H1 (cell line): ENCODE results near the gene AFF2. TPM values are rescaled to one million over a fixed set of nuclear protein-coding genes. Genes with fewer than 3 reads are reported as not detected.

Experiments used
- CTCF ChIA-PET: fragments of 300-600 bp; sonication (Branson Sonifier 250); formaldehyde crosslinking; loops from one replicate; lab custom pipeline; 2021; ENCODE audit not compliant: partially characterized antibody; lab: Charles Lee
- POLR2A ChIA-PET: fragments of 300-600 bp; sonication (Branson Sonifier 250); formaldehyde crosslinking; loops from one replicate; lab custom pipeline; 2021; ENCODE audit warnings: inconsistent platforms; ENCODE audit not compliant: partially characterized antibody; lab: Charles Lee
- DNase-seq, 2 experiments: peaks; one replicate each; pipeline versions ENCODE4 v3.0.0 to v3.0.0-alpha.2; 2010 to 2022; ENCODE audit warnings: low spot score in 2 of 2, low read depth in 1 of 2, mixed read lengths in 1 of 2
- FAIRE-seq: peaks from 2 replicates; lab custom pipeline; 2011; peaks lifted over from hg19 to GRCh38; lab: Jason Lieb, UNC
- H2AFZ ChIP-seq: 2 replicates; pipeline ENCODE4 v1.8.1; 2012; ENCODE audit warnings: low read length, inconsistent platforms
- H2AK5ac ChIP-seq: 2 replicates; pipeline ENCODE4 v1.6.1; 2013; ENCODE audit warnings: low read depth, low read length
- H2BK120ac ChIP-seq: replicated peaks from 2 replicates; pipeline ENCODE3; 2013; ENCODE audit warnings: low read depth, low read length, inconsistent platforms
- H2BK12ac ChIP-seq: 2 replicates; pipeline ENCODE4 v1.6.1; 2013; ENCODE audit warnings: low read depth, low read length
- H2BK15ac ChIP-seq: 2 replicates; pipeline ENCODE4 v1.6.1; 2013; ENCODE audit warnings: low read length
- H2BK20ac ChIP-seq: 2 replicates; pipeline ENCODE4 v1.6.1; 2013; ENCODE audit warnings: low read length
- H2BK5ac ChIP-seq: 2 replicates; pipeline ENCODE4 v1.6.1; 2013; ENCODE audit warnings: low read depth, low read length
- H3K14ac ChIP-seq: 2 replicates; pipeline ENCODE4 v1.6.1; 2013; ENCODE audit warnings: inconsistent platforms; ENCODE audit not compliant: insufficient read length
- H3K18ac ChIP-seq: 2 replicates; pipeline ENCODE4 v1.6.1; 2013; ENCODE audit warnings: low read length; ENCODE audit errors: extremely low read depth
- H3K23ac ChIP-seq: 2 replicates; pipeline ENCODE4 v1.6.1; 2013; ENCODE audit warnings: inconsistent platforms; ENCODE audit not compliant: insufficient read length
- H3K23me2 ChIP-seq: 2 replicates; pipeline ENCODE4 v1.6.1; 2013; ENCODE audit warnings: low read depth, low read length
- H3K27ac ChIP-seq: 2 replicates; pipeline ENCODE4 v1.6.1; 2011; ENCODE audit warnings: low read depth, low read length, inconsistent platforms
- H3K27me3 ChIP-seq, 4 experiments: replicated peaks in 1 of 4; 1 replicate in 1 of 4; 2 replicates in 3 of 4; pipeline versions ENCODE4 v1.6.1 to v1.8.1; 2011 to 2013; ENCODE audit warnings: low read length in 3 of 4, mild to moderate bottlenecking in 3 of 4, inconsistent platforms in 2 of 4, mixed read lengths in 2 of 4, moderate library complexity in 1 of 4; ENCODE audit not compliant: control insufficient read depth in 3 of 4, insufficient read depth in 3 of 4; ENCODE audit errors: extremely low read depth in 1 of 4
- H3K36me3 ChIP-seq, 4 experiments: 2 replicates each; pipeline versions ENCODE4 v1.6.1 to v1.8.1; 2011 to 2013; ENCODE audit warnings: mild to moderate bottlenecking in 4 of 4, low read length in 3 of 4, moderate library complexity in 2 of 4, control low read depth in 1 of 4, inconsistent platforms in 1 of 4; ENCODE audit not compliant: insufficient read depth in 4 of 4, control insufficient read depth in 2 of 4
- H3K4ac ChIP-seq: replicated peaks from 2 replicates; pipeline ENCODE3; 2013; ENCODE audit warnings: low read length, low read depth, mixed read lengths, inconsistent platforms; ENCODE audit not compliant: insufficient read length
- H3K4me1 ChIP-seq, 4 experiments: replicated peaks in 1 of 4; 1 replicate in 1 of 4; 2 replicates in 3 of 4; pipeline versions ENCODE4 v1.6.1 to v1.8.1; 2011 to 2013; ENCODE audit warnings: low read length in 3 of 4, inconsistent platforms in 2 of 4, mixed read lengths in 1 of 4; ENCODE audit not compliant: insufficient read depth in 4 of 4, control insufficient read depth in 3 of 4
- H3K4me2 ChIP-seq, 2 experiments: 2 replicates each; pipeline versions ENCODE4 v1.6.1 to v1.8.1; 2011 to 2013; ENCODE audit warnings: low read depth in 2 of 2, low read length in 2 of 2, control low read depth in 1 of 2, inconsistent platforms in 1 of 2, mild to moderate bottlenecking in 1 of 2; ENCODE audit not compliant: insufficient read depth in 1 of 2
- H3K4me3 ChIP-seq, 4 experiments: fragments of 200-600, 300-600 bp in 1 of 4; sonication (generic), shearing (Covaris generic), sonication (Bioruptor Twin) in 1 of 4; 2 replicates each; pipeline versions ENCODE4 v1.5.1 to v1.8.1; 2011 to 2016; ENCODE audit warnings: low read length in 4 of 4, low read depth in 3 of 4, control low read depth in 2 of 4, inconsistent platforms in 2 of 4, mild to moderate bottlenecking in 2 of 4, mixed read lengths in 1 of 4, moderate library complexity in 1 of 4; ENCODE audit not compliant: insufficient read depth in 2 of 4; ENCODE audit errors: extremely low read depth in 1 of 4
- H3K56ac ChIP-seq: replicated peaks from 2 replicates; pipeline ENCODE3; 2013; ENCODE audit warnings: low read depth, mild to moderate bottlenecking, mixed read lengths, low read length, inconsistent platforms; ENCODE audit not compliant: insufficient read length
- H3K79me1 ChIP-seq: 2 replicates; pipeline ENCODE4 v1.6.1; 2013; ENCODE audit warnings: low read depth, low read length, control low read depth
- H3K79me2 ChIP-seq, 2 experiments: 2 replicates each; pipeline versions ENCODE4 v1.6.1 to v1.8.1; 2012 to 2013; ENCODE audit warnings: low read length in 2 of 2, mild to moderate bottlenecking in 2 of 2, inconsistent platforms in 1 of 2; ENCODE audit not compliant: insufficient read depth in 2 of 2, control insufficient read depth in 1 of 2
- H3K9ac ChIP-seq, 4 experiments: replicated peaks in 1 of 4; 1 replicate in 1 of 4; 2 replicates in 3 of 4; pipeline versions ENCODE4 v1.6.1 to v1.8.1; 2011 to 2013; ENCODE audit warnings: low read depth in 3 of 4, low read length in 3 of 4, control low read depth in 2 of 4, mild to moderate bottlenecking in 2 of 4, moderate library complexity in 2 of 4, inconsistent platforms in 1 of 4; ENCODE audit errors: extremely low read depth in 1 of 4
- H3K9me3 ChIP-seq, 2 experiments: 2 replicates each; pipeline versions ENCODE4 v1.6.1 to v1.8.1; 2012 to 2013; ENCODE audit warnings: mild to moderate bottlenecking in 2 of 2, moderate library complexity in 2 of 2, control low read depth in 1 of 2, inconsistent platforms in 1 of 2, low read depth in 1 of 2, low read length in 1 of 2, mixed read lengths in 1 of 2; ENCODE audit not compliant: insufficient read depth in 2 of 2
- H4K20me1 ChIP-seq, 2 experiments: replicated peaks in 1 of 2; 2 replicates each; pipeline versions ENCODE3 to v1.8.1; 2011 to 2013; ENCODE audit warnings: inconsistent platforms in 2 of 2, low read length in 2 of 2, mild to moderate bottlenecking in 1 of 2; ENCODE audit not compliant: insufficient read depth in 2 of 2, control insufficient read depth in 1 of 2
- H4K5ac ChIP-seq: 2 replicates; pipeline ENCODE4 v1.6.1; 2013; ENCODE audit warnings: low read length, low read depth, mixed read lengths, inconsistent platforms; ENCODE audit not compliant: insufficient read length
- H4K8ac ChIP-seq: 2 replicates; pipeline ENCODE4 v1.8.0; 2013; ENCODE audit warnings: mild to moderate bottlenecking, moderate library complexity, low read length, inconsistent platforms; ENCODE audit not compliant: insufficient read depth; ENCODE audit errors: extremely low read depth
- H4K91ac ChIP-seq: replicated peaks from 2 replicates; pipeline ENCODE3; 2013; ENCODE audit warnings: low read length, mixed read lengths, inconsistent platforms; ENCODE audit not compliant: insufficient read length
- CHD1 ChIP-seq: IDR thresholded peaks from 2 replicates; pipeline ENCODE4 v1.6.1; 2012; ENCODE audit warnings: low read depth, low read length, improper control_type of control experiment
- NRF1 ChIP-seq: IDR thresholded peaks from 2 replicates; pipeline ENCODE4 v1.6.1; 2011; ENCODE audit warnings: mild to moderate bottlenecking, low read depth, low read length, improper control_type of control experiment
- SIRT6 ChIP-seq: IDR thresholded peaks from one replicate; pipeline ENCODE4 v1.7.1; 2012; ENCODE audit warnings: low read length, inconsistent platforms
- WGBS, 2 experiments: shearing (Covaris generic) in 1 of 2; methylation state at CpG; one replicate each; pipeline versions ENCODE4 v1.1.6 to v1.1.7; 2013 to 2015; ENCODE audit warnings: low lambda C conversion rate in 2 of 2, mixed read lengths in 2 of 2, inconsistent platforms in 1 of 2, low coverage in 1 of 2, missing lambda C conversion rate in 1 of 2; ENCODE audit not compliant: insufficient replicate concordance in 2 of 2, insufficient coverage in 1 of 2, insufficient read length in 1 of 2; ENCODE audit errors: extremely low coverage in 1 of 2, missing lambda C conversion rate in 1 of 2; 5-methylcytosine and 5-hydroxymethylcytosine counted together
- polyA plus RNA-seq, 7 experiments: library from polyadenylated mRNA; depleted of rRNA in 3 of 7; stranded (reverse) in 5 of 7; unstranded in 2 of 7; fragments of >200 nt in 5 of 7; fragments of 200-250 nt in 2 of 7; gene quantifications; 1 replicate in 5 of 7; 2 replicates in 1 of 7; 4 replicates in 1 of 7; pipeline versions ENCODE4 v1.2.1 to v1.2.3, GENCODE V29; 2011 to 2013; ENCODE audit warnings: missing spikeins in 2 of 7, mixed read lengths in 2 of 7
- total RNA-seq: library from RNA; stranded (reverse); fragmentation: NEBNext Ultra II Directional; extraction: Animal tissue kit (Norgen Biotek cat#: 25700); gene quantifications from 2 replicates; pipeline ENCODE4 v1.2.1, GENCODE V29; 2021

AFF2 gene
- total and polyA plus RNA-seq, 2 of the 8 experiments (the other 6 are each of a cell fraction or from before 2014, with no cell fraction given), result 2.0 to 7.3 TPM

- Histone ChIP-seq H3K4ac (no peak overlapping the region), H4K20me1 (no peaks in the 10 kb centered on the region), H3K4me2 (no peak overlapping the region), H3K9ac (no peak overlapping the region), H3K27ac (no peak overlapping the region), H2BK120ac (no peak overlapping the region), H4K5ac (no peak overlapping the region), H3K36me3 (no peaks in the 10 kb centered on the region), H2BK12ac (no peak overlapping the region), H3K79me2 (no peaks in the 10 kb centered on the region), H3K27me3 (no peaks in the 10 kb centered on the region), H2BK5ac (no peak overlapping the region), H3K23ac (no peak overlapping the region), H2AK5ac (no peak overlapping the region), H2AFZ (no peak overlapping the region), H3K4me1 (no peaks in the 10 kb centered on the region), H3K56ac (no peak overlapping the region), H3K14ac (no peak overlapping the region), H2BK15ac (no peak overlapping the region), H3K9me3 (no peaks in the 10 kb centered on the region), H3K23me2 (no peaks in the 10 kb centered on the region), H3K18ac (no peak overlapping the region), H4K91ac (no peak overlapping the region), H3K79me1 (no peaks in the 10 kb centered on the region), H3K4me3 (no peak overlapping the region), H2BK20ac (no peak overlapping the region), H4K8ac (no peak overlapping the region)
- FAIRE-seq (no peak), DNase-seq (no peak)
- WGBS, 2 experiments, result 83% methylated on average over 6 of the region's 6 CpGs; no CpG with 5 or more reads in 1 of the 2 experiments
- ChIA-PET CTCF (interaction anchor here (1.1 kb wide), 1 partner anchor 11 kb away, joined by 4 read pairs; no protein-coding TSS in a partner anchor), POLR2A (interaction anchor here (0.8 kb wide), 1 partner anchor 357 kb away, joined by 3 read pairs; no protein-coding TSS in a partner anchor)
- no peak for TF ChIP-seq CHD1
- TF ChIP-seq NRF1, result no peak
- no peak for TF ChIP-seq SIRT6
Observed at GRCh38 chrX:148555571-148556243, 55.3 kb downstream of the AFF2 start.
